IMR-90 (cell line): Measurements from ENCODE around the gene OGFOD3. TPM values are rescaled to one million over a fixed set of nuclear protein-coding genes. Genes with fewer than 3 reads are reported as not detected.

Experiments
- ATAC-seq: fragments of 200-7000 bp; cut with Tn5 transposase; 2 replicates; pipeline ENCODE4 v1.9.1; 2020; ENCODE audit warnings: low read depth, mild to moderate bottlenecking, moderate library complexity
- BruUV-seq: library from RNA; stranded (reverse); fragments of 400-500 nt; replicated peaks from 2 replicates; lab custom pipeline; 2021; lab: Mats Ljungman, UMichigan
- CTCF ChIA-PET: fragments of 300-600 bp; formaldehyde crosslinking; extraction: SDS; loops from one replicate; lab custom pipeline; 2021; ENCODE audit warnings: antibody characterized with exemption; lab: Yijun Ruan, JAX
- POLR2A ChIA-PET: fragments of 300-600 bp; sonication (Branson Sonifier 250); formaldehyde crosslinking; loops from one replicate; lab custom pipeline; 2022; ENCODE audit warnings: antibody characterized with exemption; ENCODE audit not compliant: unreplicated experiment; lab: Charles Lee
- DNase-seq: peaks from one replicate; pipeline ENCODE4 v3.0.0; 2013
- H2AFZ ChIP-seq: replicated peaks from 2 replicates; pipeline ENCODE3; 2013; ENCODE audit warnings: low read length, mild to moderate bottlenecking; ENCODE audit not compliant: poor library complexity
- H2AK5ac ChIP-seq: 2 replicates; pipeline ENCODE4 v1.6.1; 2013; ENCODE audit warnings: low read depth, low read length, inconsistent platforms
- H2AK9ac ChIP-seq: replicated peaks from 2 replicates; pipeline ENCODE3; 2013; ENCODE audit warnings: mild to moderate bottlenecking, low read depth, low read length, moderate library complexity; ENCODE audit not compliant: poor library complexity
- H2BK120ac ChIP-seq: 2 replicates; pipeline ENCODE4 v1.6.1; 2013; ENCODE audit warnings: low read depth, low read length, inconsistent platforms
- H2BK15ac ChIP-seq: 3 replicates; pipeline ENCODE4 v1.6.1; 2013; ENCODE audit warnings: low read depth, low read length, inconsistent platforms
- H2BK20ac ChIP-seq: 2 replicates; pipeline ENCODE4 v1.6.1; 2013; ENCODE audit warnings: low read depth, mild to moderate bottlenecking, inconsistent platforms, low read length, moderate library complexity
- H2BK5ac ChIP-seq: 2 replicates; pipeline ENCODE4 v1.6.1; 2013; ENCODE audit warnings: mild to moderate bottlenecking, low read depth, low read length, inconsistent platforms; ENCODE audit not compliant: poor library complexity, severe bottlenecking
- H3K14ac ChIP-seq: replicated peaks from 2 replicates; pipeline ENCODE4 v1.6.1; 2013; ENCODE audit warnings: low read depth, low read length, inconsistent platforms
- H3K18ac ChIP-seq: 2 replicates; pipeline ENCODE4 v1.6.1; 2013; ENCODE audit warnings: low read depth, low read length, control low read depth
- H3K23ac ChIP-seq: 2 replicates; pipeline ENCODE4 v1.6.1; 2013; ENCODE audit warnings: low read depth, low read length, inconsistent platforms
- H3K27ac ChIP-seq: 2 replicates; pipeline ENCODE4 v1.5.1; 2013; ENCODE audit warnings: mild to moderate bottlenecking, control low read depth, low read length; ENCODE audit not compliant: insufficient read depth
- H3K27me3 ChIP-seq: 2 replicates; pipeline ENCODE4 v1.6.1; 2013; ENCODE audit warnings: low read length; ENCODE audit not compliant: control insufficient read depth, insufficient read depth
- H3K36me3 ChIP-seq: 2 replicates; pipeline ENCODE4 v1.6.1; 2013; ENCODE audit warnings: low read length, mixed read lengths; ENCODE audit not compliant: control insufficient read depth, insufficient read depth
- H3K4ac ChIP-seq: 2 replicates; pipeline ENCODE4 v1.6.1; 2013; ENCODE audit warnings: low read depth, low read length, inconsistent platforms
- H3K4me1 ChIP-seq: 2 replicates; pipeline ENCODE4 v1.6.1; 2013; ENCODE audit warnings: low read length, mixed read lengths; ENCODE audit not compliant: control insufficient read depth, insufficient read depth
- H3K4me2 ChIP-seq: 2 replicates; pipeline ENCODE4 v1.6.1; 2013; ENCODE audit warnings: low read depth, mild to moderate bottlenecking, control low read depth, low read length, moderate library complexity
- H3K4me3 ChIP-seq: 2 replicates; pipeline ENCODE4 v1.5.1; 2013; ENCODE audit warnings: low read depth, mild to moderate bottlenecking, control low read depth, low read length, moderate library complexity; ENCODE audit not compliant: insufficient read depth
- H3K56ac ChIP-seq: 2 replicates; pipeline ENCODE4 v1.6.1; 2013; ENCODE audit warnings: low read length, inconsistent platforms; ENCODE audit not compliant: insufficient read depth; ENCODE audit errors: extremely low read depth
- H3K79me1 ChIP-seq, 2 experiments: 2 replicates each; pipeline ENCODE4 v1.6.1; 2013; ENCODE audit warnings: low read length in 2 of 2, inconsistent platforms in 1 of 2, low read depth in 1 of 2
- H3K9ac ChIP-seq: 2 replicates; pipeline ENCODE4 v1.6.1; 2013; ENCODE audit warnings: low read depth, low read length, control low read depth
- H3K9me1 ChIP-seq: 2 replicates; pipeline ENCODE4 v1.6.1; 2013; ENCODE audit warnings: low read length, inconsistent platforms; ENCODE audit not compliant: insufficient read depth
- H3K9me3 ChIP-seq: 2 replicates; pipeline ENCODE4 v1.6.1; 2013; ENCODE audit warnings: low read length; ENCODE audit not compliant: control insufficient read depth, insufficient read depth
- H4K20me1 ChIP-seq: 2 replicates; pipeline ENCODE4 v1.6.1; 2013; ENCODE audit warnings: low read length, inconsistent platforms; ENCODE audit not compliant: insufficient read depth
- H4K5ac ChIP-seq: 2 replicates; pipeline ENCODE4 v1.6.1; 2013; ENCODE audit warnings: mild to moderate bottlenecking, low read depth, low read length, control low read depth
- H4K8ac ChIP-seq, 2 experiments: 2 replicates each; pipeline ENCODE4 v1.6.1; 2013; ENCODE audit warnings: low read depth in 2 of 2, low read length in 2 of 2, control low read depth in 1 of 2, inconsistent platforms in 1 of 2
- H4K91ac ChIP-seq: 2 replicates; pipeline ENCODE4 v1.6.1; 2013; ENCODE audit warnings: low read depth, low read length, inconsistent platforms; ENCODE audit not compliant: insufficient read depth
- BHLHE40 ChIP-seq: fragments of 150-350 bp; IDR thresholded peaks from 2 replicates; pipeline ENCODE4 v1.6.1; 2016; ENCODE audit warnings: mild to moderate bottlenecking, low read depth, low read length
- CEBPB ChIP-seq: IDR thresholded peaks from 2 replicates; pipeline ENCODE4 v1.6.1; 2012; ENCODE audit warnings: low read depth, low read length, improper control_type of control experiment
- CHD1 ChIP-seq: IDR thresholded peaks from 2 replicates; pipeline ENCODE4 v1.6.1; 2012; ENCODE audit warnings: low read depth, low read length, improper control_type of control experiment
- CTCF ChIP-seq: conservative IDR thresholded peaks from 2 replicates; pipeline ENCODE4 v1.5.1; 2012; ENCODE audit warnings: mild to moderate bottlenecking, low read depth, low read length, improper control_type of control experiment
- FOS ChIP-seq: fragments of 150-350 bp; IDR thresholded peaks from 2 replicates; pipeline ENCODE4 v1.6.1; 2016; ENCODE audit warnings: low read depth, low read length
- MAFK ChIP-seq: IDR thresholded peaks from 2 replicates; pipeline ENCODE4 v1.6.1; 2012; ENCODE audit warnings: low read depth, low read length, improper control_type of control experiment
- MAZ ChIP-seq: IDR thresholded peaks from 2 replicates; pipeline ENCODE4 v1.6.1; 2012; ENCODE audit warnings: low read depth, mild to moderate bottlenecking, low read length, improper control_type of control experiment, moderate library complexity, borderline replicate concordance
- MXI1 ChIP-seq: IDR thresholded peaks from 2 replicates; pipeline ENCODE4 v1.6.1; 2012; ENCODE audit warnings: low read depth, mild to moderate bottlenecking, low read length, moderate library complexity, borderline replicate concordance
- NFE2L2 ChIP-seq: fragments of 150-350 bp; IDR thresholded peaks from 2 replicates; pipeline ENCODE4 v1.6.1; 2016; ENCODE audit warnings: low read depth, mild to moderate bottlenecking, low read length
- POLR2A ChIP-seq: IDR thresholded peaks from 2 replicates; pipeline ENCODE4 v1.6.1; 2012; ENCODE audit warnings: mild to moderate bottlenecking, low read depth, low read length
- RAD21 ChIP-seq: IDR thresholded peaks from 2 replicates; pipeline ENCODE4 v1.6.1; 2012; ENCODE audit warnings: low read length, improper control_type of control experiment
- RCOR1 ChIP-seq: IDR thresholded peaks from 2 replicates; pipeline ENCODE4 v1.6.1; 2012; ENCODE audit warnings: mild to moderate bottlenecking, low read length, improper control_type of control experiment; ENCODE audit not compliant: insufficient replicate concordance
- RFX5 ChIP-seq: IDR thresholded peaks from 2 replicates; pipeline ENCODE4 v1.8.0; 2012; ENCODE audit warnings: low read depth, mild to moderate bottlenecking, low read length, moderate library complexity
- SMC3 ChIP-seq: fragments of 150-350 bp; IDR thresholded peaks from 2 replicates; pipeline ENCODE4 v1.6.1; 2016; ENCODE audit warnings: low read depth, mild to moderate bottlenecking, antibody characterized with exemption, low read length, moderate library complexity
- WGBS, 2 experiments: methylation state at CpG; one replicate each; pipeline versions ENCODE4 v1.1.5 to v1.1.7; 2013; ENCODE audit warnings: missing lambda C conversion rate in 2 of 2; ENCODE audit not compliant: insufficient read length in 1 of 2; ENCODE audit errors: extremely low coverage in 2 of 2; 5-methylcytosine and 5-hydroxymethylcytosine counted together
- dilution Hi-C: fragments of 300-500 bp; cut with HindIII; formaldehyde crosslinking; loops from one replicate; pipeline ENCODE4 v1.14.3; 2018; ENCODE audit warnings: low sequenced_read_pairs; ENCODE audit not compliant: unreplicated experiment
- in situ Hi-C: fragments of 300-500 bp; cut with MboI; formaldehyde crosslinking; loops from 3 replicates; pipeline ENCODE4 v1.14.3; 2019; ENCODE audit warnings: low sequenced_read_pairs, inconsistent platforms, mixed read lengths
- intact Hi-C: fragments of 100-400 bp; cut with micrococcal nuclease; formaldehyde crosslinking; loops from 2 replicates; pipeline ENCODE4 v1.10.0; 2022
- polyA plus RNA-seq, 3 experiments: library from polyadenylated mRNA; depleted of rRNA; stranded (reverse); fragments of >200 nt; gene quantifications; 2 replicates each; pipeline ENCODE4 v1.2.3, GENCODE V29; 2012; ENCODE audit warnings: low replicate concordance in 1 of 3
- total RNA-seq: library from RNA; depleted of rRNA; stranded (reverse); fragments of >200 nt; gene quantifications from 2 replicates; pipeline ENCODE4 v1.2.3, GENCODE V29; 2012
- TF ChIP-seq, protein P1 (sequence below): fragments of 150-350 bp; IDR thresholded peaks from 2 replicates; pipeline ENCODE4 v1.6.1; 2016; ENCODE audit warnings: low read depth, mild to moderate bottlenecking, low read length, moderate library complexity, borderline replicate concordance
- TF ChIP-seq, protein P2 (sequence below): fragments of 150-350 bp; IDR thresholded peaks from 2 replicates; pipeline ENCODE4 v1.6.1; 2017; ENCODE audit warnings: mild to moderate bottlenecking, antibody characterized with exemption, low read length, low read depth

Gene OGFOD3
- total and polyA plus RNA-seq, 2 of the 4 experiments (the other 2 are of a cell fraction) = 25.3 to 33.4 TPM

DNA sequence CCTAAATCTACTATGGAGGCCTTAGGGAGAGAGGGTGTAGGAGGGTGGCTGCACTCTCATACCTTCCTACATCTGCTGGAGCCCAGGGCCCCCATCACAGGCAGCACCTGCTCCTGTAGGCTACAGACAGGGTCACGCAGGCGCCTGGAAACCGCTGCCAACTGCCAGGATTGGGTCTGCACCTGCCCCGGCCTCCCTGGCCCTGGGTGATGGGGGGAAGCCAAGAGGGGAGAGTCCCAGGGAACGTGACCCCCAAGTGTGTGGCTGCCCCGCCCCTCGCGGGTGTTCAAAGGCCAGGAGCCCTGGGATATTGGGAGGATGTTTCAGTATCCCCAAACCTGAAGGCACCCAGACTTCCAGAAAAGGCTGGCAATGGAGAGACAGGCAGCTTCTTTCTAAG lies 64.9 kb downstream of the OGFOD3 start:
- TF ChIP-seq, protein P1, sequence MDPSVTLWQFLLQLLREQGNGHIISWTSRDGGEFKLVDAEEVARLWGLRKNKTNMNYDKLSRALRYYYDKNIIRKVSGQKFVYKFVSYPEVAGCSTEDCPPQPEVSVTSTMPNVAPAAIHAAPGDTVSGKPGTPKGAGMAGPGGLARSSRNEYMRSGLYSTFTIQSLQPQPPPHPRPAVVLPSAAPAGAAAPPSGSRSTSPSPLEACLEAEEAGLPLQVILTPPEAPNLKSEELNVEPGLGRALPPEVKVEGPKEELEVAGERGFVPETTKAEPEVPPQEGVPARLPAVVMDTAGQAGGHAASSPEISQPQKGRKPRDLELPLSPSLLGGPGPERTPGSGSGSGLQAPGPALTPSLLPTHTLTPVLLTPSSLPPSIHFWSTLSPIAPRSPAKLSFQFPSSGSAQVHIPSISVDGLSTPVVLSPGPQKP = no peak
- TF ChIP-seq CTCF (no peak), MAZ (no peak), RCOR1 (no peak), SMC3 (no peak), POLR2A (no peak), RAD21 (no peak), BHLHE40 (no peak), MXI1 (no peak), MAFK (no peak), CEBPB (no peak), FOS (no peak), RFX5 (no peak), CHD1 (no peak), NFE2L2 (no peak)
- TF ChIP-seq, protein P2, sequence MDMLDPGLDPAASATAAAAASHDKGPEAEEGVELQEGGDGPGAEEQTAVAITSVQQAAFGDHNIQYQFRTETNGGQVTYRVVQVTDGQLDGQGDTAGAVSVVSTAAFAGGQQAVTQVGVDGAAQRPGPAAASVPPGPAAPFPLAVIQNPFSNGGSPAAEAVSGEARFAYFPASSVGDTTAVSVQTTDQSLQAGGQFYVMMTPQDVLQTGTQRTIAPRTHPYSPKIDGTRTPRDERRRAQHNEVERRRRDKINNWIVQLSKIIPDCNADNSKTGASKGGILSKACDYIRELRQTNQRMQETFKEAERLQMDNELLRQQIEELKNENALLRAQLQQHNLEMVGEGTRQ = no peak
- intact Hi-C loops (no loop called here), in situ Hi-C loops (loop anchor here (5.0 to 10.0 kb wide), 3 partner anchors 54 to 421 kb away; no protein-coding TSS in a partner anchor), dilution Hi-C loops (no loop called here)
- H3K14ac ChIP-seq = no peak overlapping the region
- no TSS peak for BruUV-seq
- H3K27me3 ChIP-seq = peaks cover 31% of the 10 kb centered on the region
- no peak overlapping the region for H2AK9ac ChIP-seq
- no peak overlapping the region for H3K4me3 ChIP-seq
- H2AFZ ChIP-seq = no peak overlapping the region
- no peak overlapping the region for H2BK15ac ChIP-seq
- H3K9me1 ChIP-seq = no peaks in the 10 kb centered on the region
- no peak overlapping the region for H4K8ac ChIP-seq
- no peak for ATAC-seq
- H4K91ac ChIP-seq = no peak overlapping the region
- H3K9ac ChIP-seq = no peak overlapping the region
- no peak overlapping the region for H2AK5ac ChIP-seq
- H3K4ac ChIP-seq = no peak overlapping the region
- no peak overlapping the region for H3K18ac ChIP-seq
- no peaks in the 10 kb centered on the region for H3K9me3 ChIP-seq
- H3K36me3 ChIP-seq = no peaks in the 10 kb centered on the region
- WGBS, 2 experiments = 70% methylated on average over 2 of the region's 8 CpGs; no CpG with 5 or more reads in 1 of the 2 experiments
- CTCF ChIA-PET = interaction anchor here (1.4 kb wide), 1 partner anchor 15 kb away, joined by 3 read pairs; no protein-coding TSS in a partner anchor
- peaks cover 7% of the 10 kb centered on the region; the same call in 1 of the 2 replicates for H4K20me1 ChIP-seq
- no peak overlapping the region for H2BK120ac ChIP-seq
- H3K4me2 ChIP-seq = no peak overlapping the region
- no peak overlapping the region for H3K27ac ChIP-seq
- no peak overlapping the region for H3K56ac ChIP-seq
- no peak for DNase-seq
- H4K5ac ChIP-seq = no peak overlapping the region
- H3K4me1 ChIP-seq = peaks cover 5% of the 10 kb centered on the region; the same call in 1 of the 2 replicates
- H3K79me1 ChIP-seq = no peaks in the 10 kb centered on the region
- POLR2A ChIA-PET = no interaction called here
- H3K23ac ChIP-seq = no peak overlapping the region
- no peak overlapping the region for H2BK5ac ChIP-seq
- no peak overlapping the region for H2BK20ac ChIP-seq
